GM19455 (cell line): ENCODE data around the gene MEGF11.
"Not testable (repeated sequence)": the region's sequence is repeated elsewhere in the genome, so short reads cannot be mapped to it uniquely, and the experiment has no call there.

ENCODE experiments used
- ATAC-seq: cut with Tn5 transposase; IDR thresholded peaks from one replicate; pipeline ENCODE4 v1.9.1; 2021; ENCODE audit not compliant: unreplicated experiment

MEGF11 gene

DNA sequence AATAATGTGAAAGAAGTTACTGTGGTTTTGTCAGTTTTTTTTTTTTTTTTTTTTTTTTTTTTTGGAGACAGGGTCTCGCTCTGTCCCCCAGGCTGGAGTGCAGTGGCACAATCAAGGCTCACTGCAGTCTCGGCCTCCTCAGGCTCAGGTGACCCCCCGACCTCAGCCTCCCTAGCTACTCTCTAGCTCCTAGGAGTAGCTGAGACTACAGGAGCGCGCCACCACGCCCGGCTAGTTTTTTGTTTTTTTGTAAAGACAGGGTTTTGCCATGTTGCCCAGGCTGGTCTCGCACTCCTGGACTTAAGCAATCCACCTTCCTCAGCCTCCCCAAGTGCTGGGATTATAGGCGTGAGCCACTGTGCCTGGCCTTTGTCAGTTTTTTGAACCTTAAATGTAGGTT lies 381.7 kb downstream of the MEGF11 start:
- not testable (repeated sequence) for ATAC-seq

DNA sequence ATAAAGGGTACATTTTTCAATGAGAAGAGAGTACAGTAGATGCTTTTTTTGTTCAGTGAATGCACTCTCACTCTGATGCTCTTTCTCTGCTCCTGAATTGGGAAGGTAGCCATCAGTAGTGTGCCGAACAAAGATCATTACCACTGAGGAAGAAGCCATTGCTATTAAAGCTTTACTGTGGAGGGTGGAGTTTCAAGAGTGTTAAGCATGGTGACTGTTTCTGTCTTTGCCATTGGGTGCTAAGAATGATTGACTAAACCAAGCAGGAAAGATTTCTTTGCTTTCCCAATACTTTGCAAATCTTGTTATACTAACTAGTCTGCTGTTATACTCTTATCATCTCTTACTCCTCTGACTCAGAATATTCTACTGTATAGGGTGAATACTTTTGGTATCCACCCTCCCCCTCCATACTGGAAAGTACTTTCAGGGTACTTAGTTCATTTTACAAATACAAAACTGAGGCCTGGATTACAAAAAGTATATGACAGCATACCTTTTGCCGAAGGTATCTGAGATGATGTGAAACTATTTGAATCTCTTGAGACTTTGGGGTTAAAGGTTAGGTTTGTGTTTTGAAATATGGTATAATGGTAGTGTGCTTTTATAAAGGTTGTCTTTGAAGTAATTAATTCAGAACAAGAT lies 382.5 kb downstream of the MEGF11 start:
- ATAC-seq, result no peak

DNA sequence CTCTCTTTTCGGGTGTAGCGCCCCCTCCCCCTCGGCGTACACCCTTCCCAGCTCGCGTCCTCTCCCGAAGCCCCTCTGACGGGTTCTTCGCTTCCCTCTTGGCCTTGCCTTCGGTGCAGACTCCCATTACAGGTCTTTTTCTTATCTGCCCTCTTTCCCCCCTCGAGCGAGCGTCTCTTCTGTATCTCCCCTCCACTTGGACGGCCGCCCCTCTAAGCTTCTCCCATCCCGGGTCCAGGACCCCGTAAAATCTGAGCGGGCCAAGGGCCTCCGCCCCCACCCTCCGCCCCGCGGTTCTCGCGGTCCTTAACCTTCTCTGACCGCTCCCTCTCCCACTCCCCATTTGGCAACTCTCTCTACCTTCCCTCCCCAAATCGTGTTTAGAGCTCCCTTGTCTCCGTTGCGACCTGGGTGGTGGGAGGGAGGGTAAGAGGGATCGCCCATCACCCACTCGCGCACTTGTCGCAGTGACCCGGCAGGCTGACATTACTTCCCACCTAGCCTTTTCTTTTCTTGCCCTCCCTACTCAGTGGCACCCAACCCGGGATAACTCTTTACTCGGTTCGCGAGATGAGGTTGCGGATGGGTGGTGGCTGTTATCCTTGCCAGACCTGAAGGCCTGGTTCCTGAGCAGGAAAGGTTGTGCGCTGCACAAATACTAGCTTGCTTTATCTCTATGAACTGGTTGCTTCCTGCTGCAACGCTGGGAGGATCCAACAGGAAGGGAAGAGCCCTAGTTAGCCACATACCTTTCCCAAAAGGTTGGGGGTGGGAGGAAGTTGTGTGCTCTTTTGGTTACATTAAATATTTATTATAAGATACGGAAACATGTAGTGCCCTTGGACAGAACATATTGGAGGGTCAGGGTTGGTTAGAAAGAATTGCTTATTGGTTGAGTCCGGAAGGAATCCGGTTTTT lies 383.3 kb downstream of the MEGF11 start:
- no peak for ATAC-seq

DNA sequence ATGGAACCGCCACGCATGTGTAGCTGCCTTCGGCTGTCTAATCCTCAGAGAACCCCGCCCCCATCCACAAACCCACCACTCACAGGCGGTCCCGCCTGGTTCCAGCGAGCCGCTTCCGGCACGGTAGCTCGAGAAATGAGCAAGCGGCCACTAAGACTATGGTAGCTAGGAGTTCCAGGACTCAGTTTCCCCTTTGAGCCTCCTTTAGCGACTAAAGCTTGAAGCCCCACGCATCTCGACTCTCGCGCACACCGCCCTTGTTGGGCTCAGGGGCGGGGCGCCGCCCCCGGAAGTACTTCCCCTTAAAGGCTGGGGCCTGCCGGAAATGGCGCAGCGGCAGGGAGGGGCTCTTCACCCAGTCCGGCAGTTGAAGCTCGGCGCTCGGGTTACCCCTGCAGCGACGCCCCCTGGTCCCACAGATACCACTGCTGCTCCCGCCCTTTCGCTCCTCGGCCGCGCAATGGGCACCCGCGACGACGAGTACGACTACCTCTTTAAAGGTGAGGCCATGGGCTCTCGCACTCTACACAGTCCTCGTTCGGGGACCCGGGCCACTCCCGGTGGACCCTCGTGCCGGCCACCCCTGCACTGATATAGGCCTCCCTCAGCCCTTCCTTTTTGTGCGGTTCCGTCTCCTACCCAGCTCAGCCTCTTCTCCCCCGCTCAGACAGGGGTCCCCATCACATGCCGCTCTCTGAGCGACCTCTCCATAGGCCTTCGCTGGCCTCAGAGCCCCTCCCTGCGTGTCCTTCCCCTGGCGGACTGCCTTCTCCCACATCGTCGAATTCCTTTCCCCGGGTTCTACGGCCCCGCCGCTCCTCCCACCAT lies 384.2 kb downstream of the MEGF11 start, which contains the start of gene RAB11A:
RAB11A (plus strand) TSS at position 366 of the 828 bp plus-strand sequence; CDS start at position 461, 95 bp downstream.
- ATAC-seq, result peak; percentile 88

DNA sequence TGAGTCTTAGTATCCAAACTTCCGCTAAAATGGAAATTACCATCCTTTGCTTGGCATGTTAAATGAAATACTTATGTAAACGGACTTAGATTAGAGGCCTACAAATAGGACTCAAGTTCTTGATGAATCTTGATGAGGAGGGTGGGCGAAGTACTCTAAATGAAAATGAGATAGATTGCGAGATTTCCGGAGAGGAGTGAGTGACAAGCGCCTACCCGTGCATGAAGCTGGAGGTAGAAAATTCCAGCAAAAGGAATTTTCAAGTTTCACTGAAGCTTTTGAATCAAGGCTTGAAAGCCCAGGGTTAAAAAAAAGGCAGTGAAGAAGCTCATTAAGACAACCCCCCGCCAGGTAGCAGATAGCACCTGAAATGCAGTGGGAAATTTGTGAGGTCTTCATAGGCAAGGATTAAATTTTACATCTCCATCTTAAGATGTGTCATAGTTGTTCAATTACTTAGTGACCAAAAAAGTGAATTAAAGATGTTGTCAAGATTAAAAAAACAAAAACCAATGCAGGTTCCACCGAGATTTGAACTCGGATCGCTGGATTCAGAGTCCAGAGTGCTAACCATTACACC lies 384.9 kb downstream of the MEGF11 start:
- ATAC-seq, result no peak

DNA sequence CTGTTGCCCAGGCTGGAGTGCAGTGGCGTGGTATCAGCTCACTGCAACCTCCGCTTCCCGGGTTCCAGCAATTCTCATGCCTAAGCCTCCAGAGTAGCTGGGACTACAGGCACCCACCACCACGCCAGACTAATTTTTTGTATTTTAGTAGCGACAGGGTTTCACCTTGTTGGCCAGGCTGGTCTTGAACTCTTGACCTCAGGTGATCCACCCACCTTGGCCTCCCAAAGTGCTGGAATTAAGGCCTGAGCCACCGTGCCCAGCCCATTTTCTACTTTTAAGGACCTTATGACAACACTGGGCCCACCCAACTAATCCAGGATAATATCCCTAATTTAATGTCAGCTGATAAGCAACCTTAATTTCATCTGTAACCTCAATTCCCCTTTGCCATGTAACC lies 385.6 kb downstream of the MEGF11 start:
- ATAC-seq, result not testable (repeated sequence)

DNA sequence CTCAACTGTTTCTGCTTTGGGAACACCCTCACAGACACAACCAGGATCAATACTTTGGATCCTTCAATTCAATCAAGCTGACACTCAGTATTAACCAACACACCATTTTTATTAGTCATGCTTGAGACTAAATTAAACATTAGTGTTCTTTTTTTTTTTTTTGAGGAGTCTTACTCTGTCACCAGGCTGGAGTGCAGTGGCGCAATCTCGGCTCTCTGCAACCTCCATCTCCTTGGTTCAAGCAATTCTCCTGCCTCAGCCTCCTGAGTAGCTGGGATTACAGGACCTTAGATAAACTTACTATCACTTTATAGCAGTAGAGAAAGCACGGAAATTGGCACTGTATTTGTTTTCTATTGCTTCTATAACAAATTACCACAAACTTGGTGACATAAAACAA lies 386.3 kb downstream of the MEGF11 start:
- no peak for ATAC-seq

DNA sequence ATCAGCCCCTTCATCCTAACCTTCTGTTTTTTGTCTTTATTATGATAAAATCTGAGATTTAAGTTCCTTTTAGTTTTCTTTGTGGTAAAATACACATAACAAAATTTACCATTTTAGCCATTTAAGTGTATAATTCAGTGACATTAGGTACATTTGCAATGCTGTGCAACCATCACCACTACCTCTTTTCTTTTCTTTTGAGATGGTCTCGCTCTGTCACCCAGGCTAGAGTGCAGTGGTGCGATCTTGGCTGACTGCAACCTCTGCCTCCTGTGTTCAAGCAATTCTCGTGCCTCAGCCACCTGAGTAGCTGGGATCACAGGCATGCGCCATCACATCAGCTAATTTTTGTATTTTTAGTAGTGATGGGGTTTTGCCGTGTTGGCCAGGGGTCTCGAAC lies 390.4 kb downstream of the MEGF11 start:
- no peak for ATAC-seq

DNA sequence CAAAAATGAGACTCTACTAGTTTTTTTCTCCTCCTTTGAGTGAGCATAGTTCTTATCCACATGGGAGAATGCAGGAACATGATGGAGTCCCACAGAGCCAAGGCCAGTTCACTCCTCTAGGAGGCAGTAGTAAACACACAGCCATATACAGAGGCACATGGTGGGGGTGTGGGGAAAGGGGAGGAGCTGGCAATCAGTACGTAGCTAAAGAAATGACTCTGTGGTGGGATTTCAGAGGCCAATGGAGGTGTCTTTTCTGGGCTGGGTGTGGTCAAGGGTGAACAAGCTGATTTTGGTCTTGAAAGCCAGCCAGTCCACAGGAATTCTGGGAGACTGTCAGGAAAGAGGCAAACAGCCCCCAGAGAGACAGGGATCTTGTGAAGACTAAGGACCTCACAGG lies 390.9 kb downstream of the MEGF11 start:
- no peak for ATAC-seq

DNA sequence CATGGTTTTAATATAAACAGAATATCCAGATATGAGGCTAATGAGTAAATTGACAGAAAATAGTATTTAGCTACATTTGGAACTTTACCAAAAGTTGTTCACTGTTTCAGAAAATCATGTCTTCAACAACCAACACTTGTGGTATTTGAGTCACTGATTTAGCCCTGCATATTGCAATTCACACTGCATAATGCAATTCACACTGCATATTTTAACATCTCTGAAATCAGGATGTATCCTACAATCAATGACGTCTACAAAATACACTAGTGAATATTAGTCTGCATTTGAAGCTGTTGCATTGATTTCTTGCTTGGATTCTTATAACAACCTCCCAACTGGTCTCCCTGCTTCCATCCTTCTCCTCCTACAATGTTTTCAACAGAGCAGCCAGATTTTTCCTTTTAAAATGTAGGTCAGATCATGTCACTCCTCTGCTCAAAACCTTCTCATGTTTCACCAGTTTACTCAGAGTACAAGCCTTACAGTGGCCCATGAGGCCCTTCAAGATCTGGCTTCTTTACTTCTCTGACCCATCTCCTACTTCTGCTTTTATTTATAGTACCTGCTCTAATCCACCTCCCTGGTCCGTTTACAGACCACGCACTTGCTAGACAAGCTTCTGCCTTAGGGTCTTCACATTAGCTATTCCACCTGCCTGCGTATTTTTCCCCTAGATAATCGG lies 395.7 kb downstream of the MEGF11 start:
- ATAC-seq, result no peak

DNA sequence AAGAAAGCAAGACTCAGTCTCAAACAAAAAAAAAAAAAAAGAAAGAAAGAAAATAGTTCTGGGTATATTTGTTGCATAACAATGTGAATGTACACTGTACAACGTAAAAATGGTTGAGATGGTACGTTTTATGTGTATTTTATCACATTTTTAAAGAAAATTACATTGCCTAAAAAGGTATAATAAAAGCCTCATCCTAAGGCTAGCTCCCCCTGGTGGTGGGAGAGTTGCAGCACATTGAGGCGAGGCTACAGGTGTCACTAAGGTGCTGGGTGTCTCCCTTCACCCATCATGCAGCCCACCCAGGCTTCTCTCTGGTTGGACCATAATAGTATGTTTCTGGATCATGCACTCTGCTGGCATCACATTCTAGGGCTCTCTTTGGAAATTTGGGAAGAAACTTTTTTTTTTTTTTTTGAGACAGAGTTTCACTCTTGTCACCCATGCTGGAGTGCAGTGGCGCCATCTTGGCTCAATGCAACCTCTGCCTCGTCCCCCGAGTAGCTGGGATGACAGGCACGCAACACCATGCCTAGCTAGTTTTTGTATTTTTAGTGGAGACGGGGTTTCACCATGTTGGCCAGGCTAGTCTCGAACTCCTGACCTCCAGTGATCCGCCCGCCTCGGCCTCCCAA lies 396.6 kb downstream of the MEGF11 start:
- ATAC-seq, result no peak

DNA sequence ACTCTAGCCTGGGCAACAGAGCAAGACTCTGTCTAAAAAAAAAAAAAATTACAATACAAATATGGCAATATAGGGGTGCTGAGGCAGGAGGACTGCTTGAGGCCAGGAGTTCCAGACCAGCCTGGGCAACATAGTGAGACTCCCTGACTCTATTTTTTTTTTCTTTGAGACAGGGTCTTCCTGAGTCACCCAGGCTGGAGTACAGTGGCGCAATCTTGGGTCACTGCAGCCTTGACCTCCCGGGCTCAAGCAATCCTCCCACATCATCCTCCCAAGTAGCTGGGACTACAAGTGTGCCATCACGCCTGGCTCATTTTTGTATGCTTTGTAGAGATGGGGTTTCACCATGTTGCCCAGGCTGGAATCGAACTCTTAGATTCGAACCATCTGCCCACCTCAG lies 401.6 kb downstream of the MEGF11 start:
- ATAC-seq, result no peak

DNA sequence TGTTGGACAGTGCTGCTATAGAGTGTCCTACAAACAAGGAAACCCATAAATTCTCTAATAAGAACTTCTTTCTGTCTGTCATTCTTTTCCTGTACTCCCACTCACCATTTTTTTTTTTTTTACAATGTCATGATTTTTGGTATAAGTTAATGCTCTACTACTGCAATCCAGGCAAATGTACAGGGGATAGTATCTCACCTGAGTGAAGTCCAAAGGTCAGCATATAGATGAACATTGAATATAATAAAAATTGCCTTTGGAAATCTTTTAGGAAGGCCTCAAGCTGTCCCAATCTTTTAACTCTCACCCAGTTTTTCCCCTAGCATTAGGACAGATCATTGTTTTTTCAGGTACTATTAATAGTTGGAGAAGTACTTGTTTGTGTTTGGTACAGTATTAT lies 405.6 kb downstream of the MEGF11 start:
- no peak for ATAC-seq

DNA sequence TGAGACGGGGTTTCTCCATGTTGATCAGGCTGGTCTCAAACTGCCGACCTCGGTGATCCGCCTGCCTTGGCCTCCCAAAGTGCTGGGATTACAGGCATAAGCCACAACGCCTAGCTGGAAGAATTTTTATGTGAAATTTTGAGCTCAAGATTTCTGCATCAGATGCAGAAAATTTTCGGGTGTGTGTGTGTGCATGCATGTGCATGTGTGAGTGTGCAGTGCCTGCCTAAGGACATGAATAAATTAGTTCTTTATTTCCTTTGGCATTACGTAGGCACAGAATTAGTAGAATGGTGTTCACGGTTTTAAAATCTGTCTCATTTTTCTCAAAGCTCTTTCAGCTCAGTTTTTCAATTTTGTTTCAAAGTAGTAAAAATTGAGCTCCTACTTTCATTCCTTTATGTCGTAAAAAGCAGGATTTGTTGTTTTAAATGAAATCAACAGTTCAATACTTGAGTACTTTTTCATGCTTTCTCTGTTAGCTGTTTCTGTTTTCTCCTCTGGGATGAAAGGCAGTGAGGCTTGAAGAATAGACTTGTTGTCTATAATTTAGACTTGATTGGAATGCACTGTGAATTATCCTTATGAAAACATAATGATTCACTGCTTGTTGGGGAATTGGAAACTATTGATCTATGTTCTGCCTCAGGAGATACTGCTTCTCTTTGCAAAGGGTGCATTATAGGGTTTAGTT lies 407.6 kb downstream of the MEGF11 start:
- no peak for ATAC-seq
